Spinal cord (tissue), 10 donors: ENCODE data around the gene NTM. TPM values are rescaled to one million over a fixed set of nuclear protein-coding genes. Genes with fewer than 3 reads are reported as not detected.

ENCODE experiments used
- DNase-seq, 6 donors: peaks; one replicate each; pipeline versions ENCODE4 v3.0.0 to v3.0.0-alpha.2; 2013 to 2015; ENCODE audit warnings: low spot score in 6 of 6, low read depth in 4 of 6
- H3K27ac ChIP-seq: one replicate; pipeline ENCODE4 v1.5.1; 2013; ENCODE audit warnings: low read depth, low read length, control low read depth
- H3K27me3 ChIP-seq: one replicate; pipeline ENCODE4 v1.6.1; 2013; ENCODE audit warnings: low read length; ENCODE audit not compliant: control insufficient read depth, insufficient read depth
- H3K36me3 ChIP-seq: one replicate; pipeline ENCODE4 v1.6.1; 2013; ENCODE audit warnings: low read length; ENCODE audit not compliant: control insufficient read depth, insufficient read depth
- H3K4me1 ChIP-seq: one replicate; pipeline ENCODE4 v1.6.1; 2013; ENCODE audit warnings: low read length; ENCODE audit not compliant: control insufficient read depth, insufficient read depth
- H3K4me3 ChIP-seq: one replicate; pipeline ENCODE4 v1.5.1; 2013; ENCODE audit warnings: low read depth, low read length, control low read depth
- H3K9me3 ChIP-seq: one replicate; pipeline ENCODE4 v1.6.1; 2013; ENCODE audit warnings: low read length; ENCODE audit not compliant: control insufficient read depth, insufficient read depth
- WGBS: methylation state at CpG from one replicate; pipeline ENCODE4 v1.1.5; 2013; ENCODE audit warnings: missing lambda C conversion rate; ENCODE audit not compliant: insufficient coverage; 5-methylcytosine and 5-hydroxymethylcytosine counted together
- polyA plus RNA-seq, 2 donors: library from polyadenylated mRNA; unstranded; fragments of 120-200 nt; gene quantifications; one replicate each; pipeline ENCODE4 v1.2.1, GENCODE V29; 2013; ENCODE audit not compliant: insufficient read length in 2 of 2
- total RNA-seq, 2 donors: library from RNA; depleted of rRNA in 1 of 2; stranded (reverse); fragments of 120-200 nt in 1 of 2; fragments of >200 nt in 1 of 2; gene quantifications; one replicate each; pipeline versions ENCODE4 v1.2.3 to v1.2.4, GENCODE V29; 2013 to 2014
- donor health status: healthy.

The NTM gene
- total and polyA plus RNA-seq, 4 donors, result 69.3 to 181 (median 155) TPM

GRCh38 chr11:131710511-131710910 is 340.1 kb downstream of the NTM start:
- DNase-seq, result no peak
- Histone ChIP-seq H3K9me3 (no peaks in the 10 kb centered on the region), H3K36me3 (no peaks in the 10 kb centered on the region), H3K4me1 (no peaks in the 10 kb centered on the region), H3K27ac (no peak overlapping the region), H3K4me3 (no peak overlapping the region), H3K27me3 (no peaks in the 10 kb centered on the region)
- no CpG with 5 or more reads among the region's 2 CpGs for WGBS

GRCh38 chr11:131712897-131713296 is 342.5 kb downstream of the NTM start:
- Histone ChIP-seq H3K27ac (no peak overlapping the region), H3K4me1 (no peaks in the 10 kb centered on the region), H3K27me3 (no peaks in the 10 kb centered on the region), H3K9me3 (no peaks in the 10 kb centered on the region), H3K4me3 (no peak overlapping the region), H3K36me3 (no peaks in the 10 kb centered on the region)
- no peak for DNase-seq
- WGBS, result 87% methylated on average over 2 of the region's 5 CpGs

DNA sequence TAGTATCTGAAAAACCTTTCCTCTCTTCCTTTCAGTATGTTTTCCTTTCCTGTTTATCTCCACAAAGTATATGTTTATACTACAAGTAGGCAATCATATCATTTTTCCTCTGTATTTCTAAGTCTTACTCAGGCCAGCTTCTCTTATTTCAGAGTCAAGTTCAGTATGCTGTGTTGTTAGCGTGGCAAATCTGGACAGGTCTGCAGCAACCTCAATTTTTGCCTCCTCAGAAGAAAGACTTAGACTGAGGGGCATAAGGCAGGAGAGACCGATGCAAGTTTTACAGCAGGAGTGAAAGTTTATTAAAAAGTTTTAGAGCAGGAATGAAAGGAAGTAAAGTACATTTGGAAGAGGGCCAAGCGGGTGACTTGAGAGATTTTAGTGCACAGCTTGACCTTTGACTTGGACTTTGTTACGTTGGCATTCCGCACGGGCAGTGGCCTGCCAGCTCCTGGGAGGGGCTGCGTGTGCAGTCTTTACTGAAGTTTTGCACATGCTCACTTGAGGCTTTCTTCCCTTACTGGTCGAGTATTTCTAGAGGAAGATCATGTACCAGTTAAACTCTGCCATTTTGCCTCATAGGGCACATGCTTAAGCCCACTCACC is 343.2 kb downstream of the NTM start:
- no peak for DNase-seq
- 78% methylated on average over 6 of the region's 8 CpGs for WGBS
- H3K4me3 ChIP-seq, result no peak overlapping the region
- no peaks in the 10 kb centered on the region for H3K27me3 ChIP-seq
- H3K36me3 ChIP-seq, result no peaks in the 10 kb centered on the region
- no peaks in the 10 kb centered on the region for H3K9me3 ChIP-seq
- H3K27ac ChIP-seq, result no peak overlapping the region
- no peaks in the 10 kb centered on the region for H3K4me1 ChIP-seq

DNA sequence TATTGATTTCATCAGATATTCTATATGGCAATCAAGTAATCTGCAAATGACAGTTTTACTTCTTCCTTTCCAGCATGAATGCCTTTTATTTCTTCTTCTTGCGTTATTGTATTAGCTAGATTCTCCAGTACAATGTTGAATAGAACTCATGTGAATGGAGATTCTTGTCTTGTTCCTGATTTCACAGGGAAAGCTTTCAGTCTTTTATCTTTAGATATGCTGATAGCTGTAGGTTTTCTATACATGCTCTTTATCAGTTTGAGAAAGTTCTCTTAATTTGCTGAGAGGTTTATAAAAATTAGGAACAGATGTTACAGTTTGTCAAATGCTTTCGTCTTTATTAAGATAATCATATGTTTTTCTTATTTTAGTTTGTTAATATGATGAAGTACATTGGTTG is 347.2 kb downstream of the NTM start:
- no peak for DNase-seq
- no peaks in the 10 kb centered on the region for H3K36me3 ChIP-seq

GRCh38 chr11:131723088-131723487 is 352.7 kb downstream of the NTM start:
- Histone ChIP-seq H3K27me3 (no peaks in the 10 kb centered on the region), H3K27ac (no peak overlapping the region), H3K4me3 (no peak overlapping the region), H3K9me3 (no peaks in the 10 kb centered on the region), H3K4me1 (peaks cover 10% of the 10 kb centered on the region), H3K36me3 (no peaks in the 10 kb centered on the region)
- peak in 2 of 6 donors; percentile 35 to 84 for DNase-seq
- WGBS, result 43% methylated on average over 2 of the region's 8 CpGs

More for the DNA sequence above, 347.2 kb downstream of the NTM start:
- Histone ChIP-seq H3K4me1 (no peaks in the 10 kb centered on the region), H3K9me3 (no peaks in the 10 kb centered on the region), H3K4me3 (no peak overlapping the region), H3K27me3 (no peaks in the 10 kb centered on the region), H3K27ac (no peak overlapping the region)
- no CpG with 5 or more reads among the region's 2 CpGs for WGBS

DNA sequence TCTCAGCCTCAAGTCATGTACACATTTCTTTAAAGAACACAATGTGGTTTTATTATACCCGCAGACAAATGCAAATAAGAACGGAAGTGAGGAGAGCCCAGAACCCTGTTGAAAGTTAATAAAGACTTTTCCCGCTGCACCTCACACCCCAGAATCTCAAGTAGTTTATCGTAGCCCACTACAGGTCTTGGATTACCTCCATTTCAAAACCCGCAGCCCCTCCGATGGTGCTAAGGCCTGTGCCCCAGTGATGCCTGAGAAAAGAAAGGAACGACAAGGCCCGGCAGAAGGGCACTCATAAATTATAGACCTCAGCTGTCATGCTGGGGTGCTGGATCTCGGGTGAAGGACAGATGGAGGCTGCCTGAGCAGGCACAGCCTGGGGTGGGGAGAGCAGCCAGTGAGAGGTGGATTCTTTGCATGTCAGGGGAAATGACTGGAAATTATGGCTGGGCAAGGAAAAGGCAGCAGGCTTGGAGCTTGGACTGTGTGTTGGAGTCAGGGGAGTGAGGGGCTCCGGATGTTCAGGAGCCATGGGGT is 354.1 kb downstream of the NTM start:
- peak in 2 of 6 donors; percentile 22 to 67 for DNase-seq

DNA sequence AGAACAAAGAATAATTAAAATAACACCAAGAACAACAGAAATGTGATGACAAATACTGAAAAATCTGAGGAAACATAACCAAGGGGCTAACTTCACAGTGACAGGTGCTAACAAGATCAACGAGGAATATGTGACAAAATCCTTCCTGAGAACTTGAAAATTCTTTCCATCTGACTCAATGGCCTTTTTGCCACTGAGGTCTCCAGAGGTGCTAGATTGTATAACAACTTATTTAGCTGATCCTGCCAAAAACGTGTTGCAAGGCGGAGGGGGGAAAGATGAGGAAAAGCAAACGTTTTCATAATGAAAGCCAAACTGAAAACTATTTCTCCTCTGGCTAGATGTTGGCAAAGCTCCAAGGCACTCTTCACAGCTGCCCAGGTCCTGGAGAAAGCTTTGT is 364.5 kb downstream of the NTM start:
- no peak overlapping the region for H3K4me3 ChIP-seq
- no peaks in the 10 kb centered on the region for H3K36me3 ChIP-seq
- DNase-seq, result peak in 1 of 6 donors; percentile 6
- H3K27me3 ChIP-seq, result no peaks in the 10 kb centered on the region
- no peaks in the 10 kb centered on the region for H3K9me3 ChIP-seq
- no peak overlapping the region for H3K27ac ChIP-seq
- WGBS, result no CpG with 5 or more reads among the region's 4 CpGs
- H3K4me1 ChIP-seq, result no peaks in the 10 kb centered on the region

More for the DNA sequence above, 354.1 kb downstream of the NTM start:
- H3K27me3 ChIP-seq, result no peaks in the 10 kb centered on the region
- no peak overlapping the region for H3K27ac ChIP-seq
- no peak overlapping the region for H3K4me3 ChIP-seq
- H3K36me3 ChIP-seq, result no peaks in the 10 kb centered on the region
- WGBS, result 40% methylated on average over 7 of the region's 10 CpGs
- peaks cover 10% of the 10 kb centered on the region for H3K4me1 ChIP-seq
- no peaks in the 10 kb centered on the region for H3K9me3 ChIP-seq

GRCh38 chr11:131737357-131737756 is 366.9 kb downstream of the NTM start:
- no peaks in the 10 kb centered on the region for H3K4me1 ChIP-seq
- DNase-seq, result peak in 2 of 6 donors; percentile 9 to 53
- H3K4me3 ChIP-seq, result no peak overlapping the region
- H3K27ac ChIP-seq, result no peak overlapping the region
- WGBS, result no CpG with 5 or more reads among the region's 7 CpGs
- H3K9me3 ChIP-seq, result no peaks in the 10 kb centered on the region
- no peaks in the 10 kb centered on the region for H3K36me3 ChIP-seq
- H3K27me3 ChIP-seq, result no peaks in the 10 kb centered on the region

DNA sequence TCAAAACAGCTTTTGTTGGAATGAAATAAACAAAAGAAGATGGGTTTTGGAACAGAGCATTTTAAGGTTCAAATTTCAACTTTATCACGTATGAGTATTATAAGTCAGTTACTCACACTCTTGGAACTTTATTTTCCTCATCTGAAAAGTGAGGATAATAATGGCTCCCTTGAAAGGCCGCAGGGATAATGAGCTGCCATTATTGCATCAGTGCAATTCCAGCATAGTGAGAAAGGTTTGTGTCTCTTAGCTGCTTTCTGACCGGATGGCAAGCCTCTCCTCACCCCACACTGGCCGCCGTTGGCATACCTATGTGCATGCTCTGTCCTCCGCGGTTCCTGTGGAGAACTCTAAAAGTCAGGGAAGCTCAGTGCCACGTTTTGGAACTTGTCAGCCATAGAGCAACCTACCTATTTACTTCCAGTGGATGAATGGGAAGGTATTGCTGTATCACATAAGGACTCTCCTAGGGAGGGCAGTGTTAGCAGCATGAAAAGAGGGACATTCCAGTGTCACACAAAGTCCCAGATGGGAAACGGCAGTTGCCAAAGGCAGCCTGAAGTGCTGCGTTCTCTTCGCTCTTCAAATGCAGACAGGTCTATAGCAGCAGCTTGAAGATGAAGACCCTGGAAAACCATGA is 368.9 kb downstream of the NTM start:
- Histone ChIP-seq H3K27ac (no peak overlapping the region), H3K36me3 (no peaks in the 10 kb centered on the region), H3K9me3 (no peaks in the 10 kb centered on the region), H3K27me3 (no peaks in the 10 kb centered on the region), H3K4me1 (no peaks in the 10 kb centered on the region), H3K4me3 (no peak overlapping the region)
- peak in 1 of 6 donors; percentile 36 for DNase-seq
- 57% methylated on average over 8 of the region's 11 CpGs for WGBS

- no peak for DNase-seq
- Histone ChIP-seq H3K4me1 (peaks cover 8% of the 10 kb centered on the region), H3K27ac (no peak overlapping the region), H3K27me3 (no peaks in the 10 kb centered on the region), H3K9me3 (no peaks in the 10 kb centered on the region), H3K36me3 (no peaks in the 10 kb centered on the region), H3K4me3 (no peak overlapping the region)
- 75% methylated on average over 6 of the region's 8 CpGs for WGBS
Measured at GRCh38 chr11:131744847-131745246, 374.4 kb downstream of the NTM start.
